Chondrocyte (in vitro differentiated cells): ENCODE data around the gene AJUBA. TPM values are rescaled to one million over a fixed set of nuclear protein-coding genes. Genes with fewer than 3 reads are reported as not detected.

Source experiments
- DNase-seq: peaks from one replicate; pipeline ENCODE4 v3.0.0; 2021; ENCODE audit warnings: mixed read lengths, low spot score
- H3K27ac Mint-ChIP-seq: one replicate; pipeline ENCODE4 v1.8.0; 2021; ENCODE audit warnings: mild to moderate bottlenecking, moderate library complexity, mixed read lengths; ENCODE audit not compliant: unreplicated experiment
- H3K27me3 Mint-ChIP-seq: 2 replicates; pipeline ENCODE4 v1.8.0; 2021; ENCODE audit warnings: low read depth, mixed read lengths
- H3K36me3 Mint-ChIP-seq: 2 replicates; pipeline ENCODE4 v1.8.0; 2021; ENCODE audit warnings: low read depth, mixed read lengths
- H3K4me1 Mint-ChIP-seq: 2 replicates; pipeline ENCODE4 v1.8.0; 2021; ENCODE audit warnings: low read depth, mild to moderate bottlenecking, mixed read lengths
- H3K4me3 Mint-ChIP-seq: one replicate; pipeline ENCODE4 v1.8.0; 2021; ENCODE audit warnings: mild to moderate bottlenecking, moderate library complexity, mixed read lengths; ENCODE audit not compliant: unreplicated experiment
- H3K9me3 Mint-ChIP-seq: 2 replicates; pipeline ENCODE4 v1.8.0; 2021; ENCODE audit warnings: low read depth, mixed read lengths
- CTCF ChIP-seq: fragments of 200-600 bp; sonication (generic); IDR thresholded peaks from 2 replicates; pipeline ENCODE4 v1.5.0; 2021; ENCODE audit warnings: antibody characterized with exemption, mild to moderate bottlenecking, moderate library complexity
- total RNA-seq: library from RNA; stranded (reverse); gene quantifications from 3 replicates; pipeline ENCODE4 v1.2.1, GENCODE V29; 2021

AJUBA gene
- total RNA-seq, 1 donor from 2014 or later = 124 TPM

- Mint-ChIP-seq H3K27ac (no peak overlapping the region), H3K4me1 (no peaks in the 10 kb centered on the region), H3K4me3 (no peak overlapping the region), H3K36me3 (peaks cover 8% of the 10 kb centered on the region), H3K9me3 (no peaks in the 10 kb centered on the region), H3K27me3 (no peaks in the 10 kb centered on the region)
- TF ChIP-seq CTCF = no peak
- no peak for DNase-seq
Observed at GRCh38 chr14:22939684-22940083, 42.7 kb downstream of the AJUBA start.

GRCh38 chr14:22935156-22935555, 47.2 kb downstream of the AJUBA start:
- Mint-ChIP-seq H3K36me3 (peaks cover 4% of the 10 kb centered on the region), H3K27ac (no peak overlapping the region), H3K9me3 (no peaks in the 10 kb centered on the region), H3K4me1 (no peaks in the 10 kb centered on the region), H3K4me3 (no peak overlapping the region), H3K27me3 (no peaks in the 10 kb centered on the region)
- TF ChIP-seq CTCF = no peak
- no peak for DNase-seq

GRCh38 chr14:22932146-22932545, 50.2 kb downstream of the AJUBA start:
- no peak overlapping the region for H3K27ac Mint-ChIP-seq
- H3K4me1 Mint-ChIP-seq = peaks cover 3% of the 10 kb centered on the region
- TF ChIP-seq CTCF = no peak
- no peaks in the 10 kb centered on the region for H3K36me3 Mint-ChIP-seq
- no peak overlapping the region for H3K4me3 Mint-ChIP-seq
- no peaks in the 10 kb centered on the region for H3K9me3 Mint-ChIP-seq
- H3K27me3 Mint-ChIP-seq = no peaks in the 10 kb centered on the region
- no peak for DNase-seq

GRCh38 chr14:22929961-22930364, 52.4 kb downstream of the AJUBA start:
- DNase-seq = no peak
- Mint-ChIP-seq H3K9me3 (no peaks in the 10 kb centered on the region), H3K4me3 (no peak overlapping the region), H3K36me3 (peaks cover 4% of the 10 kb centered on the region), H3K27me3 (no peaks in the 10 kb centered on the region), H3K27ac (no peak overlapping the region), H3K4me1 (peaks cover 15% of the 10 kb centered on the region)
- no peak for TF ChIP-seq CTCF

GRCh38 chr14:22929104-22929960, 53.0 kb downstream of the AJUBA start, which contains the start of gene PRMT5:
Gene PRMT5 (minus strand): TSS chr14:22929376. CDS start chr14:22929361, 15 bp downstream.
- Mint-ChIP-seq H3K27me3 (no peaks in the 10 kb centered on the region), H3K36me3 (peaks cover 8% of the 10 kb centered on the region), H3K9me3 (no peaks in the 10 kb centered on the region)

More at GRCh38 chr14:22929104-22929960, 53.0 kb downstream of the AJUBA start, which contains the start of gene PRMT5:
- H3K27ac Mint-ChIP-seq = no peak within 1 kb of the TSS
- peak; percentile 98 for DNase-seq
- no peak for TF ChIP-seq CTCF
- H3K4me1 Mint-ChIP-seq = peaks cover 15% of the 10 kb centered on the region
- no peak within 1 kb of the TSS for H3K4me3 Mint-ChIP-seq
